A673 (cell line): ENCODE data around the gene OLAH.

ENCODE experiments used
- EZH2 ChIP-seq: fragments of 200-600 bp; sonication (generic); IDR thresholded peaks from 2 replicates; pipeline ENCODE4 v1.6.1; 2017; ENCODE audit warnings: borderline replicate concordance, low read depth, mild to moderate bottlenecking, mixed read lengths, antibody characterized with exemption, low read length; ENCODE audit not compliant: poor library complexity, severe bottlenecking
- TF ChIP-seq, protein P1 (sequence below): fragments of 300-800, 200-600 bp; sonication (generic); conservative IDR thresholded peaks from 2 replicates; pipeline ENCODE4 v1.5.1; 2017; ENCODE audit warnings: low read depth, mild to moderate bottlenecking, antibody characterized with exemption, low read length, moderate library complexity, mixed read lengths

GRCh38 chr10:15118615-15119014 is 74.9 kb downstream of the OLAH start:
- no peak for TF ChIP-seq EZH2
- TF ChIP-seq, protein P1, sequence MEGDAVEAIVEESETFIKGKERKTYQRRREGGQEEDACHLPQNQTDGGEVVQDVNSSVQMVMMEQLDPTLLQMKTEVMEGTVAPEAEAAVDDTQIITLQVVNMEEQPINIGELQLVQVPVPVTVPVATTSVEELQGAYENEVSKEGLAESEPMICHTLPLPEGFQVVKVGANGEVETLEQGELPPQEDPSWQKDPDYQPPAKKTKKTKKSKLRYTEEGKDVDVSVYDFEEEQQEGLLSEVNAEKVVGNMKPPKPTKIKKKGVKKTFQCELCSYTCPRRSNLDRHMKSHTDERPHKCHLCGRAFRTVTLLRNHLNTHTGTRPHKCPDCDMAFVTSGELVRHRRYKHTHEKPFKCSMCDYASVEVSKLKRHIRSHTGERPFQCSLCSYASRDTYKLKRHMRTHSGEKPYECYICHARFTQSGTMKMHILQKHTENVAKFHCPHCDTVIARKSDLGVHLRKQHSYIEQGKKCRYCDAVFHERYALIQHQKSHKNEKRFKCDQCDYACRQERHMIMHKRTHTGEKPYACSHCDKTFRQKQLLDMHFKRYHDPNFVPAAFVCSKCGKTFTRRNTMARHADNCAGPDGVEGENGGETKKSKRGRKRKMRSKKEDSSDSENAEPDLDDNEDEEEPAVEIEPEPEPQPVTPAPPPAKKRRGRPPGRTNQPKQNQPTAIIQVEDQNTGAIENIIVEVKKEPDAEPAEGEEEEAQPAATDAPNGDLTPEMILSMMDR: no peak
